HG02885 (cell line): ENCODE results near the gene PVRIG.
"Not testable (repeated sequence)": the region's sequence is repeated elsewhere in the genome, so short reads cannot be mapped to it uniquely, and the experiment has no call there.

Source experiments
- ATAC-seq: cut with Tn5 transposase; IDR thresholded peaks from one replicate; pipeline ENCODE4 v1.9.1; 2021; ENCODE audit warnings: mild to moderate bottlenecking; ENCODE audit not compliant: unreplicated experiment, poor library complexity

Gene PVRIG

DNA sequence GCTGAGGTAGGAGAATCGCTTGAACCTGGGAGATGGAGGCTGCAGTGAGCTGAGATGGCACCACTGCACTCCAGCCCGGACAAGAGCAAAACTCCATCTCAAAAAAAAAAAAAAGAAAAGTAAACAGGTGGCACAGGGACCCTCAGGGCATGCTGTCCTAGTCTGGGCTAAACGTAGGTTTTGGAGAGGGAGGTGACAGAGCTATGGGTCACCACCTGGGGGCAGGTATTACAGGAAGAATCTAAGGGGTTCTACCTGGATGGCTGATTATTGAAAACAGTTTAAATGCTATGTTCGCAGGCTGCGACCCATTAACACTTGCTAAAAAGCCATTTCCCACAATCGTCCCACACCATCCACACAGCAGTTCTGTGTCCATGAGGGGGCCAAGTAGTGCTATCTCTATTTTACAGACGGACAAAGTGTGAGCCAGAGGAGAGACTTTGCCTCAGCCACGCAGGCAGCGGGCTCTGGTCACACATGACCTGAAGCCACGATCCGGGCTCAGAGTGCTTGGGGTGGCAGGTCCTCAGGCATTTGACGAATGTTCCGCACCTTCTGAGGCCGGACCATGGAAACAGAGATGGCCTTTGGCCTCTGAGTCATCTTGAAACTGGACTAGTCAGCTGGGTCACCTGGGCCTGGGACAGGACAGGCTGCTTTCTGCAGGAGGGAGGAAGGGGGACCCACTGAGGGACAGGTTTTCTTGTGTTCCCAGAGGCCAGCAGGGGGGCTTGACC lies 49.7 kb downstream of the PVRIG start:
- ATAC-seq, result not testable (repeated sequence)

DNA sequence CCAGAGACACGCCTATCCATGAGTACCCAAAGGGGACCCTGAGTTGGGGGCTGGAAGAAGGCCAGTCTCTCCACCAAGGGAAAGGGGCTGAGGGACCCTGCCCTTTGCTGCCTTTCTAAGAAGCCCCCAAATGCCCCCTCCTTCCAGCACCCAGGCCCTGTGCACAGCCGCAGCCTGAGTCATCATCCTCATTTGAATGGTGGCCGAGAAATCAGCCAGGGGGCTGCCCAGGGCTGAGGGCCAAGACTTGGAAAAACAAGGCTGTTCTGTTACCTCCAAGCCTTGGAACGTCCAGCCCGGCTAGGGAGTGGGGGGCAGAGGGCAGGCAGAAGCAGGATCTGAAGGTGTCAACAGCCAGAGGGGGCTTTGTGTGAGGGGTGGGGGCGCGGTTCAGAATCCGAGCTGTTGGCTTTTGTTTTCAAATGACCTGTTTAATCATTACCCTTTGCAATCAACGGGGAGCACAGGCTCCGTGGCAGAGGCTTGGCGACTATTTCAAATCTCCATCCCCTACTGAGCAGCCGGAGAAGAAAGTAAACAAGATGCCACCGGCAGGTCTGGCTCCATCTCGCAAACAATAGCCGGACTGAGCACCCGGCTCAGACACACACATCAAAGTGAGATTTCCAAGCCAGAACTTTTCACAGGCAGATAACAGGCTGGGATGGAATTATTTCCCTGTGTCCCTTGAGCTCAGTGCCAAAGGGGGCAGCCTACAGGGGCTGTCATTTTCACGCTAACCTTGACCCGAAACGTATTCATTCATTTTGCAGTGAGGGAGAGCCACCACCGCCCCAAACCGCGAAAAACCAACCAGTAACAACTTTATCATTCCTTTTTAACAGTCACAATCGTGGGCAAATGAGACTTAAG lies 50.5 kb downstream of the PVRIG start:
- ATAC-seq, result not testable (repeated sequence)
